OCI-LY1 (cell line): ENCODE measurements around the gene SGCD.

Experiments
- H2AFZ ChIP-seq: fragments of 200-600 bp; sonication (generic), shearing (Covaris generic); 2 replicates; pipeline ENCODE4 v1.6.0; 2014; ENCODE audit warnings: antibody characterized with exemption, mild to moderate bottlenecking, low read length
- H3F3A ChIP-seq: fragments of 200-600 bp; sonication (generic), shearing (Covaris generic); 2 replicates; pipeline ENCODE4 v1.6.0; 2014; ENCODE audit warnings: mild to moderate bottlenecking, antibody characterized with exemption, low read length, moderate library complexity; ENCODE audit not compliant: insufficient read depth
- H3K27ac ChIP-seq: fragments of 200-600 bp; sonication (generic); 2 replicates; pipeline ENCODE4 v1.5.1; 2014; ENCODE audit warnings: low read length, mixed run types, mild to moderate bottlenecking, low read depth; ENCODE audit not compliant: poor library complexity, severe bottlenecking
- H3K27me3 ChIP-seq: fragments of 200-600 bp; sonication (generic); 2 replicates; pipeline ENCODE4 v1.6.0; 2014; ENCODE audit warnings: antibody characterized with exemption, mild to moderate bottlenecking, low read length, moderate library complexity; ENCODE audit not compliant: insufficient read depth
- H3K36me3 ChIP-seq: fragments of 200-600 bp; sonication (generic); 2 replicates; pipeline ENCODE4 v1.6.1; 2014; ENCODE audit warnings: mild to moderate bottlenecking, antibody characterized with exemption, low read length, moderate library complexity, mixed read lengths; ENCODE audit not compliant: insufficient read depth
- H3K4me1 ChIP-seq: fragments of 200-600 bp; sonication (generic); 2 replicates; pipeline ENCODE4 v1.5.1; 2014; ENCODE audit warnings: mild to moderate bottlenecking, low read length, moderate library complexity; ENCODE audit not compliant: insufficient read depth, severe bottlenecking
- H3K4me2 ChIP-seq: fragments of 200-600 bp; sonication (generic), shearing (Covaris generic); 2 replicates; pipeline ENCODE4 v1.6.1; 2014; ENCODE audit warnings: low read length
- H3K4me3 ChIP-seq: fragments of 200-600 bp; sonication (generic); 2 replicates; pipeline ENCODE4 v1.5.1; 2014; ENCODE audit warnings: low read length, low read depth, mild to moderate bottlenecking, mixed read lengths; ENCODE audit not compliant: poor library complexity, severe bottlenecking
- H3K79me2 ChIP-seq: fragments of 200-600 bp; shearing (Covaris generic); 2 replicates; pipeline ENCODE4 v1.6.1; 2016; ENCODE audit warnings: mixed run types, low read length, mixed read lengths; ENCODE audit not compliant: insufficient read depth
- H3K9ac ChIP-seq: fragments of 200-600 bp; sonication (generic), shearing (Covaris generic); 2 replicates; pipeline ENCODE4 v1.6.1; 2014; ENCODE audit warnings: mild to moderate bottlenecking, low read length, mixed read lengths
- H3K9me2 ChIP-seq: fragments of 200-600 bp; sonication (generic), shearing (Covaris generic); 2 replicates; pipeline ENCODE4 v1.6.1; 2014; ENCODE audit warnings: low read depth, mild to moderate bottlenecking, low read length, mixed read lengths
- H3K9me3 ChIP-seq: fragments of 200-600 bp; shearing (Covaris generic); 2 replicates; pipeline ENCODE4 v1.6.1; 2014; ENCODE audit warnings: low read length, mixed read lengths
- H4K20me1 ChIP-seq: fragments of 200-600 bp; sonication (generic), shearing (Covaris generic); 2 replicates; pipeline ENCODE4 v1.6.0; 2016; ENCODE audit warnings: mild to moderate bottlenecking, low read length; ENCODE audit not compliant: insufficient read depth
- EZH2 ChIP-seq: fragments of 200-600 bp; sonication (generic), shearing (Covaris generic); IDR thresholded peaks from 2 replicates; pipeline ENCODE4 v1.8.0; 2017; ENCODE audit warnings: borderline replicate concordance, mixed run types, mild to moderate bottlenecking, antibody characterized with exemption, low read length, moderate library complexity, mixed read lengths
- TF ChIP-seq, protein P1 (sequence below): fragments of 200-600 bp; sonication (generic), shearing (Covaris generic); IDR thresholded peaks from 2 replicates; pipeline ENCODE4 v1.5.1; 2017; ENCODE audit warnings: mild to moderate bottlenecking, antibody characterized with exemption, low read length, moderate library complexity, mixed read lengths

SGCD gene

GRCh38 chr5:156753846-156754245, 426.9 kb downstream of the SGCD start:
- Histone ChIP-seq H3K4me2 (no peak overlapping the region), H3K79me2 (no peaks in the 10 kb centered on the region), H3K9ac (no peak overlapping the region), H3K27ac (no peak overlapping the region), H3K36me3 (no peaks in the 10 kb centered on the region), H3K9me3 (no peaks in the 10 kb centered on the region), H3K9me2 (no peaks in the 10 kb centered on the region), H4K20me1 (no peaks in the 10 kb centered on the region), H3K27me3 (no peaks in the 10 kb centered on the region), H3F3A (no peaks in the 10 kb centered on the region), H3K4me3 (no peak overlapping the region), H2AFZ (no peak overlapping the region), H3K4me1 (no peaks in the 10 kb centered on the region)
- TF ChIP-seq EZH2, result no peak
- TF ChIP-seq, protein P1, sequence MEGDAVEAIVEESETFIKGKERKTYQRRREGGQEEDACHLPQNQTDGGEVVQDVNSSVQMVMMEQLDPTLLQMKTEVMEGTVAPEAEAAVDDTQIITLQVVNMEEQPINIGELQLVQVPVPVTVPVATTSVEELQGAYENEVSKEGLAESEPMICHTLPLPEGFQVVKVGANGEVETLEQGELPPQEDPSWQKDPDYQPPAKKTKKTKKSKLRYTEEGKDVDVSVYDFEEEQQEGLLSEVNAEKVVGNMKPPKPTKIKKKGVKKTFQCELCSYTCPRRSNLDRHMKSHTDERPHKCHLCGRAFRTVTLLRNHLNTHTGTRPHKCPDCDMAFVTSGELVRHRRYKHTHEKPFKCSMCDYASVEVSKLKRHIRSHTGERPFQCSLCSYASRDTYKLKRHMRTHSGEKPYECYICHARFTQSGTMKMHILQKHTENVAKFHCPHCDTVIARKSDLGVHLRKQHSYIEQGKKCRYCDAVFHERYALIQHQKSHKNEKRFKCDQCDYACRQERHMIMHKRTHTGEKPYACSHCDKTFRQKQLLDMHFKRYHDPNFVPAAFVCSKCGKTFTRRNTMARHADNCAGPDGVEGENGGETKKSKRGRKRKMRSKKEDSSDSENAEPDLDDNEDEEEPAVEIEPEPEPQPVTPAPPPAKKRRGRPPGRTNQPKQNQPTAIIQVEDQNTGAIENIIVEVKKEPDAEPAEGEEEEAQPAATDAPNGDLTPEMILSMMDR, result no peak

DNA sequence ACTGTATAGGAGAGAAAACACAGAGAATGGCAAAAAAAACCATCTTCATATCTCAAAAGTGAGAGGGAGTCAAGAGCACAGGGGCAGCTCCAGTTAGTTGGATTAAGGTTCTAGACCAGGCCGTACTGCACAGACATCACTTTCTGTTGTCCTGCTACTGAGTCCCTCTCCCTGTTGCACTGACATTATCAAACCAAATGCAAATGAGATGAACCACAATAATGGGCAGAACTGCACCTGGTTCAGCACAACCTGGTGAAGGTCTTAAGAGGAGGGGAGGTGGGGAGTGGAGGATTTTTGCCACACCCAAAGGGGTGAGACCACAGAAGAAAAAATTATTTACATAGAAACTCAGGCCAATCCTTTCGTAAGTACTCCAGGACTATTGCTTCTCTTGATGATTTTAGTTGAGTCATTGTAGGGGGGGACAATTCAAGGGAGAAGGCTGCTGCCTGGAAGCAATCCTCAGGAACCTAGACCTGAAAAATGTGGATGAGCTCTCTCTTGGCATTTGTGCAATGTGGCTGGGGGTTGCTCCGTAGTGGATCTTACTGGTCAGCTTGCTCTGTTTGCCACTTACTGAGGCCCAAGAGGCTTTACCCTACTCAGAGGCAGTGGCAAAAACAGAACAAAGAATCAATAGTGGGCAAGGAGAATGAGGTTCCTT, 428.6 kb downstream of the SGCD start:
- H3K4me3 ChIP-seq, result no peak overlapping the region
- no peaks in the 10 kb centered on the region for H3K9me2 ChIP-seq
- H3K36me3 ChIP-seq, result no peaks in the 10 kb centered on the region
- no peaks in the 10 kb centered on the region for H3K4me1 ChIP-seq
- no peaks in the 10 kb centered on the region for H3K27me3 ChIP-seq
- H2AFZ ChIP-seq, result no peak overlapping the region
- H3K27ac ChIP-seq, result no peak overlapping the region
- no peaks in the 10 kb centered on the region for H3F3A ChIP-seq
- no peaks in the 10 kb centered on the region for H3K79me2 ChIP-seq
- no peak overlapping the region for H3K4me2 ChIP-seq
- no peaks in the 10 kb centered on the region for H3K9me3 ChIP-seq
- H3K9ac ChIP-seq, result no peak overlapping the region
- no peaks in the 10 kb centered on the region for H4K20me1 ChIP-seq
- TF ChIP-seq, protein P1, result no peak

GRCh38 chr5:156758011-156758791, 431.2 kb downstream of the SGCD start:
- H3K36me3 ChIP-seq, result no peaks in the 10 kb centered on the region
- H3K4me1 ChIP-seq, result no peaks in the 10 kb centered on the region

More at GRCh38 chr5:156758011-156758791, 431.2 kb downstream of the SGCD start:
- Histone ChIP-seq H3K9me2 (no peaks in the 10 kb centered on the region), H3K4me2 (no peak overlapping the region), H3F3A (no peaks in the 10 kb centered on the region), H4K20me1 (no peaks in the 10 kb centered on the region), H3K27ac (no peak overlapping the region), H3K9ac (no peak overlapping the region), H3K27me3 (no peaks in the 10 kb centered on the region), H3K9me3 (no peaks in the 10 kb centered on the region), H3K79me2 (no peaks in the 10 kb centered on the region), H3K4me3 (no peak overlapping the region), H2AFZ (no peak overlapping the region)
- TF ChIP-seq EZH2, result no peak
- TF ChIP-seq, protein P1, result no peak
